SU-DHL-6 (cell line): Measurements from ENCODE around the gene CERS6.

Source experiments
- H2AFZ ChIP-seq: fragments of 200-600 bp; sonication (generic); 2 replicates; pipeline ENCODE4 v1.6.1; 2014; ENCODE audit warnings: low read depth, mild to moderate bottlenecking, moderate library complexity, mixed read lengths, antibody characterized with exemption, low read length; ENCODE audit not compliant: severe bottlenecking
- H3F3A ChIP-seq: fragments of 200-600 bp; shearing (Covaris generic); 2 replicates; pipeline ENCODE4 v1.6.0; 2016; ENCODE audit warnings: antibody characterized with exemption, mild to moderate bottlenecking; ENCODE audit not compliant: insufficient read depth
- H3K27ac ChIP-seq: fragments of 200-600 bp; sonication (generic); 2 replicates; pipeline ENCODE4 v1.5.1; 2016; ENCODE audit warnings: low read depth, mild to moderate bottlenecking, low read length, moderate library complexity, mixed read lengths
- H3K27me3 ChIP-seq: fragments of 200-600 bp; sonication (generic), shearing (Covaris generic); 2 replicates; pipeline ENCODE4 v1.6.0; 2014; ENCODE audit warnings: mild to moderate bottlenecking, low read length
- H3K36me3 ChIP-seq: fragments of 200-600 bp; sonication (generic); 2 replicates; pipeline ENCODE4 v1.6.1; 2014; ENCODE audit warnings: mild to moderate bottlenecking, low read length, mixed read lengths
- H3K4me2 ChIP-seq: fragments of 300-600, 200-600 bp; shearing (Covaris generic), sonication (generic); 2 replicates; pipeline ENCODE4 v1.6.0; 2014; ENCODE audit warnings: low read length, low read depth, mild to moderate bottlenecking; ENCODE audit not compliant: poor library complexity, severe bottlenecking
- H3K4me3 ChIP-seq: fragments of 200-600 bp; sonication (generic); 2 replicates; pipeline ENCODE4 v1.5.1; 2014; ENCODE audit warnings: antibody characterized with exemption, low read length, mild to moderate bottlenecking, mixed read lengths; ENCODE audit not compliant: insufficient read depth, poor library complexity, severe bottlenecking
- H3K79me2 ChIP-seq: fragments of 200-600 bp; sonication (generic); 2 replicates; pipeline ENCODE4 v1.6.1; 2014; ENCODE audit warnings: mild to moderate bottlenecking, low read length, moderate library complexity; ENCODE audit not compliant: insufficient read depth
- H3K9ac ChIP-seq: fragments of 200-600 bp; sonication (generic); 2 replicates; pipeline ENCODE4 v1.7.0; 2014; ENCODE audit warnings: mild to moderate bottlenecking, low read length
- H3K9me2 ChIP-seq: fragments of 200-600 bp; sonication (generic); replicated peaks from 2 replicates; pipeline ENCODE4 v1.6.1; 2014; ENCODE audit warnings: low read length; ENCODE audit not compliant: insufficient read depth
- H3K9me3 ChIP-seq: fragments of 200-600 bp; sonication (generic); 2 replicates; pipeline ENCODE4 v1.6.1; 2014; ENCODE audit warnings: low read length, mixed read lengths; ENCODE audit not compliant: insufficient read depth
- H4K20me1 ChIP-seq: fragments of 200-600 bp; sonication (generic); 2 replicates; pipeline ENCODE4 v1.6.1; 2014; ENCODE audit warnings: low read depth, mild to moderate bottlenecking, antibody characterized with exemption, low read length, moderate library complexity, mixed read lengths
- EZH2phosphoT487 ChIP-seq: fragments of 200-600 bp; sonication (generic), shearing (Covaris generic); conservative IDR thresholded peaks from 2 replicates; pipeline ENCODE4 v1.6.1; 2018; ENCODE audit warnings: mild to moderate bottlenecking, antibody characterized with exemption, low read length, moderate library complexity, mixed read lengths
- TF ChIP-seq, protein P1 (sequence below): fragments of 200-600 bp; sonication (generic); IDR thresholded peaks from one replicate; pipeline ENCODE4 v1.5.1; 2017; ENCODE audit warnings: antibody characterized with exemption, mild to moderate bottlenecking, low read length, moderate library complexity; ENCODE audit not compliant: insufficient read depth, poor library complexity, severe bottlenecking

Gene CERS6

DNA sequence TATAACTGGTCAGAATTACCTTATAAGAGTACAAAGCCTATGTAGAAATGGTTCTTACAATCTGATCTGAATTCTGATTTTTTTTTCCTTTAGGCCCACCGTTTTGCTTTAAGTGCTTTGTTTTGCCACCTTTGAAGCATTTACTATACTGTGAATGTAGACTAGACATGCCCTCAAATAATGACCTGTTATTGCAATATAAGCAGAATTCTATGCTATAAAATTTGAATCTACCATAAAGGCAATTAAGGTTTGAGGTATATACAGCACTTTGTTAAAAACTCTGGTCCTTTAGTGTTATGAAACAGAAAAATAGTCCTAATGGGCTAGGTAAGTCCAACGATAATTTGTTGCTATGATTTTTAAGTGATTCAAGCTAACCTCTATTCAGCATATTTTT, 259.8 kb downstream of the CERS6 start:
- no peak overlapping the region for H3K27ac ChIP-seq
- no peak overlapping the region for H3K4me2 ChIP-seq
- no peak overlapping the region for H3K4me3 ChIP-seq
- no peak for TF ChIP-seq EZH2phosphoT487
- TF ChIP-seq, protein P1, sequence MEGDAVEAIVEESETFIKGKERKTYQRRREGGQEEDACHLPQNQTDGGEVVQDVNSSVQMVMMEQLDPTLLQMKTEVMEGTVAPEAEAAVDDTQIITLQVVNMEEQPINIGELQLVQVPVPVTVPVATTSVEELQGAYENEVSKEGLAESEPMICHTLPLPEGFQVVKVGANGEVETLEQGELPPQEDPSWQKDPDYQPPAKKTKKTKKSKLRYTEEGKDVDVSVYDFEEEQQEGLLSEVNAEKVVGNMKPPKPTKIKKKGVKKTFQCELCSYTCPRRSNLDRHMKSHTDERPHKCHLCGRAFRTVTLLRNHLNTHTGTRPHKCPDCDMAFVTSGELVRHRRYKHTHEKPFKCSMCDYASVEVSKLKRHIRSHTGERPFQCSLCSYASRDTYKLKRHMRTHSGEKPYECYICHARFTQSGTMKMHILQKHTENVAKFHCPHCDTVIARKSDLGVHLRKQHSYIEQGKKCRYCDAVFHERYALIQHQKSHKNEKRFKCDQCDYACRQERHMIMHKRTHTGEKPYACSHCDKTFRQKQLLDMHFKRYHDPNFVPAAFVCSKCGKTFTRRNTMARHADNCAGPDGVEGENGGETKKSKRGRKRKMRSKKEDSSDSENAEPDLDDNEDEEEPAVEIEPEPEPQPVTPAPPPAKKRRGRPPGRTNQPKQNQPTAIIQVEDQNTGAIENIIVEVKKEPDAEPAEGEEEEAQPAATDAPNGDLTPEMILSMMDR: no peak
- no peaks in the 10 kb centered on the region for H3K36me3 ChIP-seq
- H4K20me1 ChIP-seq: no peaks in the 10 kb centered on the region
- no peak overlapping the region for H3K9ac ChIP-seq
- no peaks in the 10 kb centered on the region for H3K79me2 ChIP-seq
- no peaks in the 10 kb centered on the region for H3F3A ChIP-seq
- no peaks in the 10 kb centered on the region for H3K9me2 ChIP-seq
- no peak overlapping the region for H2AFZ ChIP-seq
- H3K9me3 ChIP-seq: no peaks in the 10 kb centered on the region
- no peaks in the 10 kb centered on the region for H3K27me3 ChIP-seq

DNA sequence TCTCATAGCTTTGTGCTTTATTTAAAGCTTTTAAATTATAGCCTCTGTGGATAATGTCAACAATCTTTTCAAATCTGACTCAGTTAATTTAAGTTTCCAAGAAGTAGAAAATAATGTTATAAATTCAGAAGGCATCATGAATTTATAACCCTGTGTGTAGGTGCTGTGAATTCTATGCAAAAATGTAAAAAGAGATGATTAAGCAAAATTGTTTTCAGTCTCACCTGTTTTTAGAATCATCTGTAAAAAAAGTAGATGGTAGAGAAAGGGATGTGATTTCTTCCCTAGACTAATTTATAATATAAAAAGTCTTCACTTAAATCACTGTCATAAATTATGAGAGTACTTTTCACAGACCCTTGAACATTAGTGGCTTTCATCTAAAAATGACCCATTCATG, 260.8 kb downstream of the CERS6 start:
- Histone ChIP-seq H3K9me3 (no peaks in the 10 kb centered on the region), H3K27me3 (no peaks in the 10 kb centered on the region), H3K4me2 (no peak overlapping the region), H3K36me3 (no peaks in the 10 kb centered on the region), H3F3A (no peaks in the 10 kb centered on the region), H3K79me2 (no peaks in the 10 kb centered on the region), H3K9me2 (no peaks in the 10 kb centered on the region), H3K27ac (no peak overlapping the region), H3K4me3 (no peak overlapping the region), H3K9ac (no peak overlapping the region), H2AFZ (no peak overlapping the region), H4K20me1 (no peaks in the 10 kb centered on the region)
- TF ChIP-seq, protein P1: no peak

DNA sequence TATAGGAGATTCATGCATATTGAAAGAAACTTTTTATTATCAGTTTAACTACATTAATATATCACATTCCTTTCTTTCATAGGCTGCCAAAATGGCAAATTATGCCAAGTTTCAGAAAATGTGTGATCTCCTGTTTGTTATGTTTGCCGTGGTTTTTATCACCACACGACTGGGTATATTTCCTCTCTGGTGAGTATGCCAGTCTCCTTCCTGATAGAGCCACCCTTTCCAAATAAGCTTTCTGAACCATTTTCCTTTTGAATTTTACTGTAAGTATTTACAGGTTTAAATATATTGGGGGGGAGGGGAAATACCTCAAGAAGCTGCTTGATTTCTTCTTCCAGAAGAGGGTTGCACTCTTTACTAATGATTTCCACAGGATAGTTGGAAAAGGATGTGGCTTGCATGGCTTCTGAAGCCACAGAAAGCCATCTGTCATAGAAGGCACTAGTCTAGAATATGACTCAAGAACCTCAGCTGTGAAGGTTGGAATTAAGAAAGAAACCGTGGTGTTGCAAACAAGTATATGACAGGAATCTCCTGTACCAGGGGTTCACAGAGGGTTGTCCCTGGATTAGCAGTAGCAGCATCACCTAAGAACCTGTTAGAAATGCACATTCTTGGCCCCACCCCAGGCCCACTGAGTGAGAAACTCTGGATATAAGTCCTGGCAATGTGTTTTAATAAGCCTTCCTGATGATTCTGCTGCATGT, 261.9 kb downstream of the CERS6 start:
- Histone ChIP-seq H3K9me3 (no peaks in the 10 kb centered on the region), H3F3A (no peaks in the 10 kb centered on the region), H3K27ac (no peak overlapping the region), H4K20me1 (no peaks in the 10 kb centered on the region), H3K9ac (no peak overlapping the region), H3K36me3 (no peaks in the 10 kb centered on the region), H3K79me2 (no peaks in the 10 kb centered on the region), H3K9me2 (no peaks in the 10 kb centered on the region), H3K27me3 (no peaks in the 10 kb centered on the region), H3K4me3 (no peak overlapping the region), H3K4me2 (no peak overlapping the region), H2AFZ (no peak overlapping the region)
- TF ChIP-seq, protein P1: no peak
- no peak for TF ChIP-seq EZH2phosphoT487
